HT-29 (cell line): ENCODE data around the gene CACNA2D4. TPM values are rescaled to one million over a fixed set of nuclear protein-coding genes. Genes with fewer than 3 reads are reported as not detected.
"Not testable (repeated sequence)": the region's sequence is repeated elsewhere in the genome, so short reads cannot be mapped to it uniquely, and the experiment has no call there.

ENCODE experiments used
- DNase-seq: peaks from one replicate; pipeline ENCODE4 v3.0.0-alpha.2; 2015; ENCODE audit warnings: low spot score
- total RNA-seq: library from RNA; depleted of rRNA; stranded (reverse); fragments of >200 nt; shearing (Covaris generic); gene quantifications from 2 replicates; pipeline ENCODE4 v1.2.3, GENCODE V29; 2014; rRNA removed

Gene CACNA2D4
- total RNA-seq, result 0.81 and 3.4 TPM in 2 replicates

- no peak for DNase-seq
These were observed at the start of gene CACNA2D4 for GRCh38 chr12:1918081-1918883. TSS of gene CACNA2D4 (minus strand) at chr12:1918652. CDS start at chr12:1918473, 179 bp downstream.

GRCh38 chr12:1966561-1967226, 48.2 kb upstream of the CACNA2D4 start:
- DNase-seq, result no peak

GRCh38 chr12:1965916-1966315, 47.5 kb upstream of the CACNA2D4 start:
- DNase-seq, result no peak

GRCh38 chr12:1962051-1963020, 43.9 kb upstream of the CACNA2D4 start:
- no peak for DNase-seq

- no peak for DNase-seq
These were observed 38.3 kb upstream of the CACNA2D4 start for GRCh38 chr12:1956716-1957115.

GRCh38 chr12:1949771-1950470, 31.5 kb upstream of the CACNA2D4 start:
- DNase-seq, result no peak

- DNase-seq, result no peak
These were observed 30.4 kb upstream of the CACNA2D4 start for GRCh38 chr12:1948883-1949282.

GRCh38 chr12:1947081-1947480, 28.6 kb upstream of the CACNA2D4 start:
- no peak for DNase-seq

GRCh38 chr12:1946296-1946695, 27.8 kb upstream of the CACNA2D4 start:
- DNase-seq, result no peak

GRCh38 chr12:1945502-1945901, 27.1 kb upstream of the CACNA2D4 start:
- not testable (repeated sequence) for DNase-seq

GRCh38 chr12:1939801-1940607, 21.6 kb upstream of the CACNA2D4 start:
- peak; percentile 85 for DNase-seq

- no peak for DNase-seq
These were observed 20.9 kb upstream of the CACNA2D4 start for GRCh38 chr12:1939331-1939730.

- DNase-seq, result no peak
These were observed 19.2 kb upstream of the CACNA2D4 start for GRCh38 chr12:1937481-1938224.

GRCh38 chr12:1936406-1937320, 18.2 kb upstream of the CACNA2D4 start:
- peak; percentile 71 for DNase-seq

- DNase-seq, result no peak
These were observed 17.4 kb upstream of the CACNA2D4 start for GRCh38 chr12:1935700-1936378.

- DNase-seq, result no peak
These were observed 16.8 kb upstream of the CACNA2D4 start for GRCh38 chr12:1935242-1935641.

- DNase-seq, result no peak
These were observed 16.4 kb upstream of the CACNA2D4 start for GRCh38 chr12:1934831-1935230.

GRCh38 chr12:1934068-1934467, 15.6 kb upstream of the CACNA2D4 start:
- no peak for DNase-seq
